ENCODE results near the gene SLC2A10.

DNA sequence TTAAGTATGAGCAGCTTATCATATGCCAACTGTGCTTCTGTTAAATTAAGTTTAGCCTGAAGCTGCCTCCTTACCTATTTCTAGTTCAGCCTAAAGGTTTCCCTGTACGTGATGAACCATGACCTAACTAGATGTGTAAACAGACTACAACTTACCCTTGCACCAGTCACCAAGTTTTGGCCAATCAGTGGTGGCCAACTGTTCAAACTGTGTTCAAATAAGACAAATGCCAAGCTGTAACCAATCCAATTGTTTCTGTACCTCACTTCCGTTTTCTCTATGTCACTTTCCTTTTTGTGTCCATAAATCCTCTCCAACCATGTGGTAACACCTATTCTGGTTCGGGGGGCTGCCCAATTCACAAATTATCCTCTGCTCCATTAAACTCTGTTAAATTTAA lies 6.0 kb upstream of the SLC2A10 start:
- TF ChIP-seq CEBPB (IDR thresholded peaks at IDR 0.05; ENCODE audit: low read depth) (no peak), JUND (IDR thresholded peaks at IDR 0.05) (no peak), EZH2phosphoT487 (IDR thresholded peaks at IDR 0.05; ENCODE audit: borderline replicate concordance) (no peak), POLR2A (IDR thresholded peaks at IDR 0.05; ENCODE audit: borderline replicate concordance, extremely low read depth, insufficient read depth, insufficient read length) (no peak)
- TF ChIP-seq, protein P1, sequence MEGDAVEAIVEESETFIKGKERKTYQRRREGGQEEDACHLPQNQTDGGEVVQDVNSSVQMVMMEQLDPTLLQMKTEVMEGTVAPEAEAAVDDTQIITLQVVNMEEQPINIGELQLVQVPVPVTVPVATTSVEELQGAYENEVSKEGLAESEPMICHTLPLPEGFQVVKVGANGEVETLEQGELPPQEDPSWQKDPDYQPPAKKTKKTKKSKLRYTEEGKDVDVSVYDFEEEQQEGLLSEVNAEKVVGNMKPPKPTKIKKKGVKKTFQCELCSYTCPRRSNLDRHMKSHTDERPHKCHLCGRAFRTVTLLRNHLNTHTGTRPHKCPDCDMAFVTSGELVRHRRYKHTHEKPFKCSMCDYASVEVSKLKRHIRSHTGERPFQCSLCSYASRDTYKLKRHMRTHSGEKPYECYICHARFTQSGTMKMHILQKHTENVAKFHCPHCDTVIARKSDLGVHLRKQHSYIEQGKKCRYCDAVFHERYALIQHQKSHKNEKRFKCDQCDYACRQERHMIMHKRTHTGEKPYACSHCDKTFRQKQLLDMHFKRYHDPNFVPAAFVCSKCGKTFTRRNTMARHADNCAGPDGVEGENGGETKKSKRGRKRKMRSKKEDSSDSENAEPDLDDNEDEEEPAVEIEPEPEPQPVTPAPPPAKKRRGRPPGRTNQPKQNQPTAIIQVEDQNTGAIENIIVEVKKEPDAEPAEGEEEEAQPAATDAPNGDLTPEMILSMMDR (IDR thresholded peaks at IDR 0.05 in 2 of 3, conservative IDR thresholded peaks at IDR 0.05 in 1 of 3; ENCODE audit: borderline replicate concordance in 1 of 3, insufficient read depth in 1 of 3, low read depth in 2 of 3, low read length in 2 of 3), result no peak
